HG03095 (cell line): ENCODE measurements around the gene ZNF804A.
"Not testable (repeated sequence)": the region's sequence is repeated elsewhere in the genome, so short reads cannot be mapped to it uniquely, and the experiment has no call there.

Experiments used
- ATAC-seq: cut with Tn5 transposase; IDR thresholded peaks from one replicate; pipeline ENCODE4 v1.9.1; 2021; ENCODE audit warnings: moderate library complexity; ENCODE audit not compliant: unreplicated experiment

Gene ZNF804A

GRCh38 chr2:184814421-184814820 lies 216.1 kb downstream of the ZNF804A start:
- ATAC-seq = no peak

- no peak for ATAC-seq
Observed at GRCh38 chr2:184815824-184816223, 217.5 kb downstream of the ZNF804A start.

GRCh38 chr2:184824597-184824996 lies 226.3 kb downstream of the ZNF804A start:
- no peak for ATAC-seq

- no peak for ATAC-seq
Observed at GRCh38 chr2:184830531-184830930, 232.2 kb downstream of the ZNF804A start.

- ATAC-seq = no peak
Observed at GRCh38 chr2:184834699-184835397, 236.5 kb downstream of the ZNF804A start.

- no peak for ATAC-seq
Observed at GRCh38 chr2:184835398-184835715, 237.0 kb downstream of the ZNF804A start.

- ATAC-seq = no peak
Observed at GRCh38 chr2:184847331-184847730, 249.0 kb downstream of the ZNF804A start.

- no peak for ATAC-seq
Observed at GRCh38 chr2:184849516-184849915, 251.2 kb downstream of the ZNF804A start.

GRCh38 chr2:184851576-184851975 lies 253.2 kb downstream of the ZNF804A start:
- no peak for ATAC-seq

GRCh38 chr2:184859187-184859586 lies 260.9 kb downstream of the ZNF804A start:
- ATAC-seq = no peak

GRCh38 chr2:184860744-184861143 lies 262.4 kb downstream of the ZNF804A start:
- no peak for ATAC-seq

GRCh38 chr2:184875212-184875611 lies 276.9 kb downstream of the ZNF804A start:
- ATAC-seq = no peak

- ATAC-seq = no peak
Observed at GRCh38 chr2:184875911-184876310, 277.6 kb downstream of the ZNF804A start.

- no peak for ATAC-seq
Observed at GRCh38 chr2:184877909-184878308, 279.6 kb downstream of the ZNF804A start.

GRCh38 chr2:184879671-184880070 lies 281.3 kb downstream of the ZNF804A start:
- no peak for ATAC-seq

- not testable (repeated sequence) for ATAC-seq
Observed at GRCh38 chr2:184886585-184886984, 288.3 kb downstream of the ZNF804A start.

GRCh38 chr2:184890311-184890710 lies 292.0 kb downstream of the ZNF804A start:
- peak; percentile 60 for ATAC-seq

GRCh38 chr2:184904991-184905390 lies 306.7 kb downstream of the ZNF804A start:
- ATAC-seq = no peak

- no peak for ATAC-seq
Observed at GRCh38 chr2:184906160-184906559, 307.8 kb downstream of the ZNF804A start.

- no peak for ATAC-seq
Observed at GRCh38 chr2:184906709-184907108, 308.4 kb downstream of the ZNF804A start.

GRCh38 chr2:184908966-184909365 lies 310.6 kb downstream of the ZNF804A start:
- ATAC-seq = no peak

- no peak for ATAC-seq
Observed at GRCh38 chr2:184920451-184920965, 322.2 kb downstream of the ZNF804A start.

- no peak for ATAC-seq
Observed at GRCh38 chr2:184921676-184922075, 323.3 kb downstream of the ZNF804A start.
